Measurements from ENCODE around the gene PDE7B. TPM values are rescaled to one million over a fixed set of nuclear protein-coding genes. Genes with fewer than 3 reads are reported as not detected.
"Not testable (repeated sequence)": the region's sequence is repeated elsewhere in the genome, so short reads cannot be mapped to it uniquely, and the experiment has no call there.

Gene PDE7B
- total RNA-seq, 1 donor from 2014 or later: 0.84 TPM

GRCh38 chr6:135861189-135861588 lies 9.7 kb downstream of the PDE7B start:
- Histone ChIP-seq H3K27me3 (ENCODE audit: control insufficient read depth, insufficient read depth, low read length) (no peaks in the 10 kb centered on the region), H3K4me3 (ENCODE audit: low read depth, low read length) (no peak overlapping the region), H3K36me3 (ENCODE audit: control insufficient read depth, insufficient read depth, low read length) (no peaks in the 10 kb centered on the region)
- no peak for DNase-seq (ENCODE audit: low read depth)
- no peak for TF ChIP-seq CTCF (IDR thresholded peaks at IDR 0.05; ENCODE audit: insufficient read depth, low read length, poor library complexity, severe bottlenecking)

GRCh38 chr6:135864929-135865328 lies 13.4 kb downstream of the PDE7B start:
- H3K4me3 ChIP-seq (ENCODE audit: low read depth, low read length); H3K27me3 ChIP-seq (ENCODE audit: control insufficient read depth, insufficient read depth, low read length); H3K36me3 ChIP-seq (ENCODE audit: control insufficient read depth, insufficient read depth, low read length); DNase-seq (ENCODE audit: low read depth): not testable (repeated sequence)

GRCh38 chr6:135866445-135867123 lies 15.1 kb downstream of the PDE7B start:
- TF ChIP-seq CTCF (IDR thresholded peaks at IDR 0.05; ENCODE audit: insufficient read depth, low read length, poor library complexity, severe bottlenecking): no peak
- H3K4me3 ChIP-seq (ENCODE audit: low read depth, low read length): no peak overlapping the region
- H3K36me3 ChIP-seq (ENCODE audit: control insufficient read depth, insufficient read depth, low read length): no peaks in the 10 kb centered on the region
- no peaks in the 10 kb centered on the region for H3K27me3 ChIP-seq (ENCODE audit: control insufficient read depth, insufficient read depth, low read length)
- DNase-seq (ENCODE audit: low read depth): no peak

- H3K36me3 ChIP-seq (ENCODE audit: control insufficient read depth, insufficient read depth, low read length): no peaks in the 10 kb centered on the region
- no peak for DNase-seq (ENCODE audit: low read depth)
- no peak for TF ChIP-seq CTCF (IDR thresholded peaks at IDR 0.05; ENCODE audit: insufficient read depth, low read length, poor library complexity, severe bottlenecking)
- no peaks in the 10 kb centered on the region for H3K27me3 ChIP-seq (ENCODE audit: control insufficient read depth, insufficient read depth, low read length)
- H3K4me3 ChIP-seq (ENCODE audit: low read depth, low read length): no peak overlapping the region
These were observed 15.8 kb downstream of the PDE7B start for GRCh38 chr6:135867332-135867731.

GRCh38 chr6:135869857-135870256 lies 18.4 kb downstream of the PDE7B start:
- Histone ChIP-seq H3K27me3 (ENCODE audit: control insufficient read depth, insufficient read depth, low read length) (no peaks in the 10 kb centered on the region), H3K36me3 (ENCODE audit: control insufficient read depth, insufficient read depth, low read length) (no peaks in the 10 kb centered on the region), H3K4me3 (ENCODE audit: low read depth, low read length) (no peak overlapping the region)
- TF ChIP-seq CTCF (IDR thresholded peaks at IDR 0.05; ENCODE audit: insufficient read depth, low read length, poor library complexity, severe bottlenecking): no peak
- no peak for DNase-seq (ENCODE audit: low read depth)

- no peak for TF ChIP-seq CTCF (IDR thresholded peaks at IDR 0.05; ENCODE audit: insufficient read depth, low read length, poor library complexity, severe bottlenecking)
- DNase-seq (ENCODE audit: low read depth): no peak
These were observed 19.2 kb downstream of the PDE7B start for GRCh38 chr6:135870722-135871121.

More at GRCh38 chr6:135870722-135871121, 19.2 kb downstream of the PDE7B start:
- Histone ChIP-seq H3K36me3 (ENCODE audit: control insufficient read depth, insufficient read depth, low read length) (no peaks in the 10 kb centered on the region), H3K4me3 (ENCODE audit: low read depth, low read length) (no peak overlapping the region), H3K27me3 (ENCODE audit: control insufficient read depth, insufficient read depth, low read length) (no peaks in the 10 kb centered on the region)

Measured in kidney epithelial cell (primary cell).